GM21367 (cell line): ENCODE data around the gene CSAG3.

ENCODE experiments used
- ATAC-seq: cut with Tn5 transposase; IDR thresholded peaks from one replicate; pipeline ENCODE4 v1.9.1; 2021; ENCODE audit not compliant: unreplicated experiment

CSAG3 gene

GRCh38 chrX:152806035-152806434 lies 47.0 kb downstream of the CSAG3 start:
- ATAC-seq = no peak
